IMR-90 (cell line): ENCODE data around the gene MORN4. TPM values are rescaled to one million over a fixed set of nuclear protein-coding genes. Genes with fewer than 3 reads are reported as not detected.

ENCODE experiments used
- ATAC-seq: fragments of 200-7000 bp; cut with Tn5 transposase; 2 replicates; pipeline ENCODE4 v1.9.1; 2020; ENCODE audit warnings: low read depth, mild to moderate bottlenecking, moderate library complexity
- BruUV-seq: library from RNA; stranded (reverse); fragments of 400-500 nt; replicated peaks from 2 replicates; lab custom pipeline; 2021; lab: Mats Ljungman, UMichigan
- CTCF ChIA-PET: fragments of 300-600 bp; formaldehyde crosslinking; extraction: SDS; loops from one replicate; lab custom pipeline; 2021; ENCODE audit warnings: antibody characterized with exemption; lab: Yijun Ruan, JAX
- POLR2A ChIA-PET: fragments of 300-600 bp; sonication (Branson Sonifier 250); formaldehyde crosslinking; loops from one replicate; lab custom pipeline; 2022; ENCODE audit warnings: antibody characterized with exemption; ENCODE audit not compliant: unreplicated experiment; lab: Charles Lee
- DNase-seq: peaks from one replicate; pipeline ENCODE4 v3.0.0; 2013
- H2AFZ ChIP-seq: replicated peaks from 2 replicates; pipeline ENCODE3; 2013; ENCODE audit warnings: low read length, mild to moderate bottlenecking; ENCODE audit not compliant: poor library complexity
- H2AK5ac ChIP-seq: 2 replicates; pipeline ENCODE4 v1.6.1; 2013; ENCODE audit warnings: low read depth, low read length, inconsistent platforms
- H2AK9ac ChIP-seq: replicated peaks from 2 replicates; pipeline ENCODE3; 2013; ENCODE audit warnings: mild to moderate bottlenecking, low read depth, low read length, moderate library complexity; ENCODE audit not compliant: poor library complexity
- H2BK120ac ChIP-seq: 2 replicates; pipeline ENCODE4 v1.6.1; 2013; ENCODE audit warnings: low read depth, low read length, inconsistent platforms
- H2BK15ac ChIP-seq: 3 replicates; pipeline ENCODE4 v1.6.1; 2013; ENCODE audit warnings: low read depth, low read length, inconsistent platforms
- H2BK20ac ChIP-seq: 2 replicates; pipeline ENCODE4 v1.6.1; 2013; ENCODE audit warnings: low read depth, mild to moderate bottlenecking, inconsistent platforms, low read length, moderate library complexity
- H2BK5ac ChIP-seq: 2 replicates; pipeline ENCODE4 v1.6.1; 2013; ENCODE audit warnings: mild to moderate bottlenecking, low read depth, low read length, inconsistent platforms; ENCODE audit not compliant: poor library complexity, severe bottlenecking
- H3K14ac ChIP-seq: replicated peaks from 2 replicates; pipeline ENCODE4 v1.6.1; 2013; ENCODE audit warnings: low read depth, low read length, inconsistent platforms
- H3K18ac ChIP-seq: 2 replicates; pipeline ENCODE4 v1.6.1; 2013; ENCODE audit warnings: low read depth, low read length, control low read depth
- H3K23ac ChIP-seq: 2 replicates; pipeline ENCODE4 v1.6.1; 2013; ENCODE audit warnings: low read depth, low read length, inconsistent platforms
- H3K27ac ChIP-seq: 2 replicates; pipeline ENCODE4 v1.5.1; 2013; ENCODE audit warnings: mild to moderate bottlenecking, control low read depth, low read length; ENCODE audit not compliant: insufficient read depth
- H3K27me3 ChIP-seq: 2 replicates; pipeline ENCODE4 v1.6.1; 2013; ENCODE audit warnings: low read length; ENCODE audit not compliant: control insufficient read depth, insufficient read depth
- H3K36me3 ChIP-seq: 2 replicates; pipeline ENCODE4 v1.6.1; 2013; ENCODE audit warnings: low read length, mixed read lengths; ENCODE audit not compliant: control insufficient read depth, insufficient read depth
- H3K4ac ChIP-seq: 2 replicates; pipeline ENCODE4 v1.6.1; 2013; ENCODE audit warnings: low read depth, low read length, inconsistent platforms
- H3K4me1 ChIP-seq: 2 replicates; pipeline ENCODE4 v1.6.1; 2013; ENCODE audit warnings: low read length, mixed read lengths; ENCODE audit not compliant: control insufficient read depth, insufficient read depth
- H3K4me2 ChIP-seq: 2 replicates; pipeline ENCODE4 v1.6.1; 2013; ENCODE audit warnings: low read depth, mild to moderate bottlenecking, control low read depth, low read length, moderate library complexity
- H3K4me3 ChIP-seq: 2 replicates; pipeline ENCODE4 v1.5.1; 2013; ENCODE audit warnings: low read depth, mild to moderate bottlenecking, control low read depth, low read length, moderate library complexity; ENCODE audit not compliant: insufficient read depth
- H3K56ac ChIP-seq: 2 replicates; pipeline ENCODE4 v1.6.1; 2013; ENCODE audit warnings: low read length, inconsistent platforms; ENCODE audit not compliant: insufficient read depth; ENCODE audit errors: extremely low read depth
- H3K79me1 ChIP-seq, 2 experiments: 2 replicates each; pipeline ENCODE4 v1.6.1; 2013; ENCODE audit warnings: low read length in 2 of 2, inconsistent platforms in 1 of 2, low read depth in 1 of 2
- H3K9ac ChIP-seq: 2 replicates; pipeline ENCODE4 v1.6.1; 2013; ENCODE audit warnings: low read depth, low read length, control low read depth
- H3K9me1 ChIP-seq: 2 replicates; pipeline ENCODE4 v1.6.1; 2013; ENCODE audit warnings: low read length, inconsistent platforms; ENCODE audit not compliant: insufficient read depth
- H3K9me3 ChIP-seq: 2 replicates; pipeline ENCODE4 v1.6.1; 2013; ENCODE audit warnings: low read length; ENCODE audit not compliant: control insufficient read depth, insufficient read depth
- H4K20me1 ChIP-seq: 2 replicates; pipeline ENCODE4 v1.6.1; 2013; ENCODE audit warnings: low read length, inconsistent platforms; ENCODE audit not compliant: insufficient read depth
- H4K5ac ChIP-seq: 2 replicates; pipeline ENCODE4 v1.6.1; 2013; ENCODE audit warnings: mild to moderate bottlenecking, low read depth, low read length, control low read depth
- H4K8ac ChIP-seq, 2 experiments: 2 replicates each; pipeline ENCODE4 v1.6.1; 2013; ENCODE audit warnings: low read depth in 2 of 2, low read length in 2 of 2, control low read depth in 1 of 2, inconsistent platforms in 1 of 2
- H4K91ac ChIP-seq: 2 replicates; pipeline ENCODE4 v1.6.1; 2013; ENCODE audit warnings: low read depth, low read length, inconsistent platforms; ENCODE audit not compliant: insufficient read depth
- BHLHE40 ChIP-seq: fragments of 150-350 bp; IDR thresholded peaks from 2 replicates; pipeline ENCODE4 v1.6.1; 2016; ENCODE audit warnings: mild to moderate bottlenecking, low read depth, low read length
- CEBPB ChIP-seq: IDR thresholded peaks from 2 replicates; pipeline ENCODE4 v1.6.1; 2012; ENCODE audit warnings: low read depth, low read length, improper control_type of control experiment
- CHD1 ChIP-seq: IDR thresholded peaks from 2 replicates; pipeline ENCODE4 v1.6.1; 2012; ENCODE audit warnings: low read depth, low read length, improper control_type of control experiment
- CTCF ChIP-seq: conservative IDR thresholded peaks from 2 replicates; pipeline ENCODE4 v1.5.1; 2012; ENCODE audit warnings: mild to moderate bottlenecking, low read depth, low read length, improper control_type of control experiment
- ELK1 ChIP-seq: fragments of 150-350 bp; IDR thresholded peaks from 2 replicates; pipeline ENCODE4 v1.6.1; 2016; ENCODE audit warnings: low read depth, mild to moderate bottlenecking, low read length, moderate library complexity, borderline replicate concordance
- FOS ChIP-seq: fragments of 150-350 bp; IDR thresholded peaks from 2 replicates; pipeline ENCODE4 v1.6.1; 2016; ENCODE audit warnings: low read depth, low read length
- MAFK ChIP-seq: IDR thresholded peaks from 2 replicates; pipeline ENCODE4 v1.6.1; 2012; ENCODE audit warnings: low read depth, low read length, improper control_type of control experiment
- MAZ ChIP-seq: IDR thresholded peaks from 2 replicates; pipeline ENCODE4 v1.6.1; 2012; ENCODE audit warnings: low read depth, mild to moderate bottlenecking, low read length, improper control_type of control experiment, moderate library complexity, borderline replicate concordance
- MXI1 ChIP-seq: IDR thresholded peaks from 2 replicates; pipeline ENCODE4 v1.6.1; 2012; ENCODE audit warnings: low read depth, mild to moderate bottlenecking, low read length, moderate library complexity, borderline replicate concordance
- NFE2L2 ChIP-seq: fragments of 150-350 bp; IDR thresholded peaks from 2 replicates; pipeline ENCODE4 v1.6.1; 2016; ENCODE audit warnings: low read depth, mild to moderate bottlenecking, low read length
- POLR2A ChIP-seq: IDR thresholded peaks from 2 replicates; pipeline ENCODE4 v1.6.1; 2012; ENCODE audit warnings: mild to moderate bottlenecking, low read depth, low read length
- RAD21 ChIP-seq: IDR thresholded peaks from 2 replicates; pipeline ENCODE4 v1.6.1; 2012; ENCODE audit warnings: low read length, improper control_type of control experiment
- RCOR1 ChIP-seq: IDR thresholded peaks from 2 replicates; pipeline ENCODE4 v1.6.1; 2012; ENCODE audit warnings: mild to moderate bottlenecking, low read length, improper control_type of control experiment; ENCODE audit not compliant: insufficient replicate concordance
- RFX5 ChIP-seq: IDR thresholded peaks from 2 replicates; pipeline ENCODE4 v1.8.0; 2012; ENCODE audit warnings: low read depth, mild to moderate bottlenecking, low read length, moderate library complexity
- SMC3 ChIP-seq: fragments of 150-350 bp; IDR thresholded peaks from 2 replicates; pipeline ENCODE4 v1.6.1; 2016; ENCODE audit warnings: low read depth, mild to moderate bottlenecking, antibody characterized with exemption, low read length, moderate library complexity
- USF2 ChIP-seq: fragments of 150-350 bp; IDR thresholded peaks from 2 replicates; pipeline ENCODE4 v1.6.1; 2017; ENCODE audit warnings: mild to moderate bottlenecking, antibody characterized with exemption, low read length, low read depth
- WGBS, 2 experiments: methylation state at CpG; one replicate each; pipeline versions ENCODE4 v1.1.5 to v1.1.7; 2013; ENCODE audit warnings: missing lambda C conversion rate in 2 of 2; ENCODE audit not compliant: insufficient read length in 1 of 2; ENCODE audit errors: extremely low coverage in 2 of 2; 5-methylcytosine and 5-hydroxymethylcytosine counted together
- dilution Hi-C: fragments of 300-500 bp; cut with HindIII; formaldehyde crosslinking; loops from one replicate; pipeline ENCODE4 v1.14.3; 2018; ENCODE audit warnings: low sequenced_read_pairs; ENCODE audit not compliant: unreplicated experiment
- in situ Hi-C: fragments of 300-500 bp; cut with MboI; formaldehyde crosslinking; loops from 3 replicates; pipeline ENCODE4 v1.14.3; 2019; ENCODE audit warnings: low sequenced_read_pairs, inconsistent platforms, mixed read lengths
- intact Hi-C: fragments of 100-400 bp; cut with micrococcal nuclease; formaldehyde crosslinking; loops from 2 replicates; pipeline ENCODE4 v1.10.0; 2022
- polyA plus RNA-seq, 3 experiments: library from polyadenylated mRNA; depleted of rRNA; stranded (reverse); fragments of >200 nt; gene quantifications; 2 replicates each; pipeline ENCODE4 v1.2.3, GENCODE V29; 2012; ENCODE audit warnings: low replicate concordance in 1 of 3
- total RNA-seq: library from RNA; depleted of rRNA; stranded (reverse); fragments of >200 nt; gene quantifications from 2 replicates; pipeline ENCODE4 v1.2.3, GENCODE V29; 2012

Gene MORN4
- total and polyA plus RNA-seq, 2 of the 4 experiments (the other 2 are of a cell fraction), result 3.2 to 8.4 TPM

GRCh38 chr10:97656777-97657176, 23.5 kb upstream of the MORN4 start:
- H4K91ac ChIP-seq, result no peak overlapping the region
- H2BK20ac ChIP-seq, result no peak overlapping the region
- no peak overlapping the region for H3K56ac ChIP-seq
- no peak overlapping the region for H2BK15ac ChIP-seq
- H3K79me1 ChIP-seq, result peaks cover 18 to 37% of the 10 kb centered on the region in 2 experiments
- H3K14ac ChIP-seq, result no peak overlapping the region
- peaks cover under 1% of the 10 kb centered on the region; the same call in 1 of the 2 replicates for H3K4me1 ChIP-seq
- H3K4ac ChIP-seq, result no peak overlapping the region
- 93% methylated on average over 3 of the region's 5 CpGs; no CpG with 5 or more reads in 1 of the 2 experiments for WGBS, 2 experiments
- no peaks in the 10 kb centered on the region; the same call in 1 of the 2 replicates for H4K20me1 ChIP-seq
- no peak overlapping the region for H3K18ac ChIP-seq
- intact Hi-C loops, result no loop called here
- no peak overlapping the region for H2BK120ac ChIP-seq
- H2BK5ac ChIP-seq, result no peak overlapping the region
- DNase-seq (no peak), ATAC-seq (no peak)
- no peak overlapping the region for H3K27ac ChIP-seq
- ChIA-PET POLR2A (no interaction called here), CTCF (no interaction called here)
- no peak overlapping the region for H4K8ac ChIP-seq
- H3K4me2 ChIP-seq, result no peak overlapping the region
- H2AK5ac ChIP-seq, result no peak overlapping the region
- H3K9ac ChIP-seq, result no peak overlapping the region
- no peak overlapping the region for H4K5ac ChIP-seq
- dilution Hi-C loops, result no loop called here
- H3K27me3 ChIP-seq, result no peaks in the 10 kb centered on the region
- H3K9me3 ChIP-seq, result no peaks in the 10 kb centered on the region
- H3K9me1 ChIP-seq, result peaks cover 3% of the 10 kb centered on the region
- no peak overlapping the region for H3K4me3 ChIP-seq
- in situ Hi-C loops, result no loop called here
- H3K36me3 ChIP-seq, result peaks cover 37% of the 10 kb centered on the region
- no peak overlapping the region for H2AK9ac ChIP-seq
- TF ChIP-seq RFX5, result no peak
- TF ChIP-seq RAD21, result no peak
- no peak for TF ChIP-seq USF2
- no peak for TF ChIP-seq CTCF
- no peak for TF ChIP-seq CHD1
- no peak for TF ChIP-seq CEBPB
- TF ChIP-seq NFE2L2, result no peak
- TF ChIP-seq ELK1, result no peak
- no peak for TF ChIP-seq MXI1
- TF ChIP-seq MAFK, result no peak
- no peak for TF ChIP-seq RCOR1
- TF ChIP-seq BHLHE40, result no peak
- no peak for TF ChIP-seq FOS
- no peak for TF ChIP-seq POLR2A
- TF ChIP-seq MAZ, result no peak
- TF ChIP-seq SMC3, result no peak
- no peak overlapping the region for H2AFZ ChIP-seq
- no peak overlapping the region for H3K23ac ChIP-seq
- no TSS peak for BruUV-seq
